Renal cortical epithelial cell (primary cell): ENCODE measurements around the gene HSPH1. TPM values are rescaled to one million over a fixed set of nuclear protein-coding genes. Genes with fewer than 3 reads are reported as not detected.

ENCODE experiments used
- DNase-seq: peaks from one replicate; pipeline ENCODE4 v3.0.0-alpha.2; 2011; ENCODE audit warnings: low read depth
- total RNA-seq: library from RNA; depleted of rRNA; stranded (reverse); fragments of >200 nt; gene quantifications from 2 replicates; pipeline ENCODE4 v1.2.3, GENCODE V29; 2014

The HSPH1 gene
- total RNA-seq, 1 donor from 2014 or later: 102 TPM

DNA sequence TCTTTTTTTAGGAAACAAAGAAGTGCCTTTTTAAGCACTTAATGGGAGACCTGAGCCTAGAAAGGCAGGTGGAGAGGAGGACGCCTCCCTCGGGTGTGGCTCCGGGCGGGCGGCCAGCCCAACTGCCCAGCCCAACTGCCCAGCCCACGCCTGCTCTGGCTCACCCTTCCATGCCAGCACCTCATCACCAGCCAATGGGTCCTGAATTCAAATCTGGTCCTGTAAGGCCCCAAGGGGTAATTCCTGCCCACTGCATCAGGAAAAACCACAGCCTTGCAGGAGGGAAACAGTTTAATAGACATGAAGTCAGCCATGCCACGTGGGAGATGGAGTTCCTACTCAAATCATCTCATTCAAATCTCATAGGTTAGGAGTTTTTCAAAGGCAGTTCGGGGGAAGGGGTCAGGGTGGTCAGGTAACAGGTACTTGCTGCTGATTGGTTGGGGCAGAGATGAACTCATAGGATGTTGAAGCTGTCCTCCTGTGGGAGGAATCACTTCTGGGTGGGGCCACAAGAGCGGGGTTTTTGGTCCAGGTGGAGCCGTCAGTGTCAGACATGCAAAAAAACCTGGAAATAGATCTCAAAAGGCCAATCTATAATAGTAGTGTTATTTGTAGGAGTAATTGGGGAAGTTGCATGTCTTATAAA is 64.9 kb downstream of the HSPH1 start:
- no peak for DNase-seq

GRCh38 chr13:31094331-31095015 is 67.2 kb downstream of the HSPH1 start:
- no peak for DNase-seq

- DNase-seq: no peak
These were observed 68.4 kb downstream of the HSPH1 start for GRCh38 chr13:31093145-31093885.

DNA sequence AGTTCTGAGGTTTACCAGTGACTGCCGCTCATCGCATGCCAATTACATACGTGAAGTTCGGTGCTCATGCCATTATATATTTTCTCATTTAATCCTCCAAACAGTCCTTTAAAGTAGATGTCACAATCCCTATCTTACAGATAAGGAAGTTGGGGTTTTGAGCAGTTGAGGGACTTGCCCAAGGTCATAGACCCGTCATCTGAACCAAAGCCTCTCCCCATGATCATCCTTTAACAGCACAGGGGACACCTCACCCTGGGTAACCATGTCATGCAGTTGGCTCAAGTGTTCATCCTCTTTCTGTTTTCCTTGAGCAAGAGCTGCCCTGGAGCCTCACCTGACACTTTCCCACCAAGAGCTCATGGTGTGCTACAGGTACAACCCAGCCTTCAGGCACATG is 69.1 kb downstream of the HSPH1 start:
- no peak for DNase-seq

DNA sequence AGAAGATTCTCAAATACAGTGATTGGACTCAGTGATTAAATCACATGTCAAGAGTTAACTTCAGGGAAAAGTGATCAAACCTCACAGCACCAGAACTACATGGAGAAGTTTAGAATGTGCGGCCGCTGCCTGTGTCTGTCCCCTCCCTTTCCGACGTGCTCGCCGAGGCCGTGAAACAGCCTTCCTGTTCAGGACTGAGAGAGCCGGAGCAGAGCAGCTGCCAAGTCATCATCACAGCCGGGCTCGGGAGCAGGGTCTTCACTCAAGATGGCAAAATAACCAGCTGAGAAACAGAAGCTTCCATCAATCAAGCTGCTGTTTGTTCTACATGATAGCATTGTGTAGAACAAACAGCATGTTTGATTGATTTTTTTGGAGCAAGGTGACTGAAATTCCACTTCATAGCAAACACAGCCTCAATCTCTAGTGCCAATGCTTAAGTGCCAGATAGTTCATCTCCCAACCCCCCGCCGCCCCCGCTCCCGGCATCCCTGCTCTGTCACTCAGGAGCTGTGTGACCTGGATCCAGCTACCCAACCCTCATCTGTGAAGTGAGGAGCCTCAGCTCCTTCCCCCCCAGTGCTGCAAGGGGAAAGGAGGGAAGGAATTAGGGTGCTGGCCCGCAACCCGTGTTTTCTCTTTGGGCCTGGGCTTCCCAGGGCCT is 70.6 kb downstream of the HSPH1 start:
- no peak for DNase-seq

GRCh38 chr13:31090096-31090495 is 71.6 kb downstream of the HSPH1 start:
- DNase-seq: no peak

DNA sequence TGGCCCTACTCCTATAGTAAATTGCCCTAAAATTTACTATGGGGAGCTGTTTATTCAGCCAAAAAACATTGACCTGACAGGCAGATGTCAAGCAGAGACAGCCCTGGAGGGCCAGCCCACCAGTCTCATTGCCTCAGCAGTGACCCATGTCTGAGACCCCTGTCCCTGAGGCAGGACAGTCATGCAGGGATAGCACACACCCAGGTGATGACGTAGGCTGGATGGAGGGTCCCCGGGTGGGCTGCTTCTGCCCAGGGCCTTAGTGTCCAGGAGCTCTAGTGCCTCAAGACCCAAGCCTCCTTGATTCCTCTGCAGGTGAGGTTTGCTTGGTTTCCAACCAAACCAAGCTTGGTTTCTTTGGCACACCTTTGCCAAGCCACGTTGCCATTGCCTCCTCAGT is 72.1 kb downstream of the HSPH1 start:
- DNase-seq: no peak

- no peak for DNase-seq
These were observed 72.8 kb downstream of the HSPH1 start for GRCh38 chr13:31088826-31089420.

Other genes starting within 250 kb of the HSPH1 start
- gene TEX26, start 229.2 kb downstream of the HSPH1 start, total RNA-seq: not detected in 2 replicates
- 8.5 and 9.9 TPM in 2 replicates for gene B3GLCT, start 38.1 kb upstream of the HSPH1 start, total RNA-seq